Naive thymus-derived CD4-positive, alpha-beta T cell (primary cell): Measurements from ENCODE around the gene LIF. TPM values are rescaled to one million over a fixed set of nuclear protein-coding genes. Genes with fewer than 3 reads are reported as not detected.

Source experiments
- ATAC-seq: fragments of 150-1000 bp; cut with Tn5 transposase; 2 replicates; pipeline ENCODE4 v1.10.0; 2021; ENCODE audit warnings: mild to moderate bottlenecking, moderate library complexity
- CTCF ChIA-PET: fragments of 350-600 bp; sonication (Branson Sonifier 250); formaldehyde crosslinking; loops from one replicate; lab custom pipeline; 2021; ENCODE audit warnings: antibody characterized with exemption; lab: Charles Lee
- POLR2A ChIA-PET: fragments of 350-600 bp; sonication (Branson Sonifier 250); formaldehyde crosslinking; loops from one replicate; lab custom pipeline; 2021; ENCODE audit warnings: antibody characterized with exemption, inconsistent platforms; lab: Charles Lee
- DNase-seq, 9 donors: peaks; one replicate each; pipeline versions ENCODE4 v3.0.0 to v3.0.0-alpha.2; 2020 to 2022; ENCODE audit warnings: mixed read lengths in 1 of 9
- H3K27ac ChIP-seq: one replicate; pipeline ENCODE4 v1.7.0; 2013; ENCODE audit warnings: mild to moderate bottlenecking, low read depth, low read length, moderate library complexity
- H3K27me3 ChIP-seq, 2 donors: one replicate each; pipeline ENCODE4 v1.7.0; 2013; ENCODE audit warnings: low read length in 2 of 2, mild to moderate bottlenecking in 2 of 2, moderate library complexity in 2 of 2; ENCODE audit not compliant: control insufficient read depth in 2 of 2, insufficient read depth in 2 of 2
- H3K36me3 ChIP-seq, 3 experiments: 1 replicate in 2 of 3; 2 replicates in 1 of 3; pipeline ENCODE4 v1.7.0; 2013; ENCODE audit warnings: low read length in 3 of 3, mild to moderate bottlenecking in 3 of 3, moderate library complexity in 1 of 3; ENCODE audit not compliant: insufficient read depth in 3 of 3, control insufficient read depth in 2 of 3
- H3K4me1 ChIP-seq, 2 donors: one replicate each; pipeline ENCODE4 v1.7.0; 2013; ENCODE audit warnings: low read length in 2 of 2, mild to moderate bottlenecking in 2 of 2, moderate library complexity in 1 of 2; ENCODE audit not compliant: control insufficient read depth in 2 of 2, insufficient read depth in 2 of 2
- H3K4me3 ChIP-seq: 2 replicates; pipeline ENCODE4 v1.7.0; 2013; ENCODE audit warnings: mild to moderate bottlenecking, low read length
- H3K9me3 ChIP-seq, 3 experiments: 1 replicate in 2 of 3; 2 replicates in 1 of 3; pipeline ENCODE4 v1.7.0; 2013; ENCODE audit warnings: low read length in 3 of 3; ENCODE audit not compliant: control insufficient read depth in 2 of 3
- H3K27ac Mint-ChIP-seq, 9 donors: one replicate each; pipeline ENCODE4 v1.8.0; 2020 to 2022; ENCODE audit warnings: mixed read lengths in 9 of 9, mild to moderate bottlenecking in 8 of 9, moderate library complexity in 5 of 9, inconsistent platforms in 2 of 9
- H3K27me3 Mint-ChIP-seq, 5 donors: one replicate each; pipeline ENCODE4 v1.8.0; 2021 to 2022; ENCODE audit warnings: mixed read lengths in 5 of 5, mild to moderate bottlenecking in 1 of 5
- H3K36me3 Mint-ChIP-seq, 5 donors: one replicate each; pipeline ENCODE4 v1.8.0; 2020 to 2022; ENCODE audit warnings: mixed read lengths in 5 of 5, mild to moderate bottlenecking in 3 of 5, inconsistent platforms in 1 of 5
- H3K4me1 Mint-ChIP-seq, 7 donors: one replicate each; pipeline ENCODE4 v1.8.0; 2020 to 2022; ENCODE audit warnings: mixed read lengths in 7 of 7, mild to moderate bottlenecking in 3 of 7, inconsistent platforms in 1 of 7
- H3K4me3 Mint-ChIP-seq, 10 donors: one replicate each; pipeline ENCODE4 v1.8.0; 2020 to 2022; ENCODE audit warnings: mild to moderate bottlenecking in 10 of 10, mixed read lengths in 10 of 10, moderate library complexity in 6 of 10, inconsistent platforms in 2 of 10
- H3K9me3 Mint-ChIP-seq, 11 donors: one replicate each; pipeline ENCODE4 v1.8.0; 2020 to 2022; ENCODE audit warnings: mixed read lengths in 11 of 11, mild to moderate bottlenecking in 4 of 11, inconsistent platforms in 1 of 11, moderate library complexity in 1 of 11
- intact Hi-C, 2 donors: fragments of 100-400 bp; cut with micrococcal nuclease; formaldehyde crosslinking; loops; one replicate each; pipeline ENCODE4 v1.15.1; 2023
- polyA plus RNA-seq, 2 donors: library from polyadenylated mRNA; unstranded; fragments of 300-500 nt; fragmentation: Illumina TruSeq; gene quantifications; one replicate each; pipeline ENCODE4 v1.2.3, GENCODE V29; 2021
- total RNA-seq, 6 experiments: library from RNA in 5 of 6; stranded (reverse) in 5 of 6; gene quantifications; 1 replicate in 5 of 6; 2 replicates in 1 of 6; pipeline ENCODE4 v1.2.3 and lab custom pipeline; 2021 to 2026

LIF gene
- total and polyA plus RNA-seq, 7 experiments from 2014 or later, result 0.64 to 260 (median 0.98) TPM; not detected in 4

DNA sequence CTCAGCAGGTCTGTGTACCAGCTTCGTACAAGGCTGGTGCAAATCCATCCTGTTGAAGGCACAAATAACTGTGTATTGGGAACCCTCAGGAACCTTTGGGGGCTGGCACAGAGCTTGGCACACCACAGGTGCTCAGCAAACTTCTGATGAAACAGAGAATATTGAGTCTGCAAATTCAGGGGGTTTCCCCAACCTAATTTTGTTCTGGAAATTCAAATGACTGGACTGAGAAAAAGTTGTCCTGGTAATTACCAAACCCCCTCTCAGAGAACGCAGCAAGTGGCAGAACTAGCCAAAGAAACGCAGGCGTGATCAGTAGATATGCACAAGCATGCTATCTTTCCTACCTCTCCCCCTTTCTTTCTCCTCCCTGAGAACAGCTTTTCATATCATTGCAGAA is 47.6 kb downstream of the LIF start:
- intact Hi-C loops, result no loop called here
- CTCF ChIA-PET, result no interaction called here
- H3K9me3 ChIP-seq, result no peaks in the 10 kb centered on the region
- no peak overlapping the region for H3K4me3 Mint-ChIP-seq
- no peak overlapping the region for H3K27ac ChIP-seq
- H3K27me3 ChIP-seq, result no peaks in the 10 kb centered on the region
- POLR2A ChIA-PET, result interaction anchor here (0.6 to 0.9 kb wide), 2 partner anchors 16 to 103 kb away, joined by 3 read pairs; no protein-coding TSS in a partner anchor
- H3K4me1 Mint-ChIP-seq, result peaks cover 0 to 56% (median 26%) of the 10 kb centered on the region in 7 donors
- DNase-seq (no peak), ATAC-seq (no peak)
- H3K36me3 ChIP-seq, result no peaks in the 10 kb centered on the region
- no peak overlapping the region for H3K27ac Mint-ChIP-seq
- peaks cover 0 to 7% (median 0%) of the 10 kb centered on the region in 11 donors for H3K9me3 Mint-ChIP-seq
- H3K27me3 Mint-ChIP-seq, result no peaks in the 10 kb centered on the region
- H3K4me1 ChIP-seq, result peaks cover 9 to 13% of the 10 kb centered on the region in 2 donors
- no peak overlapping the region for H3K4me3 ChIP-seq
- peaks cover 0 to 21% (median 0%) of the 10 kb centered on the region in 5 donors for H3K36me3 Mint-ChIP-seq

DNA sequence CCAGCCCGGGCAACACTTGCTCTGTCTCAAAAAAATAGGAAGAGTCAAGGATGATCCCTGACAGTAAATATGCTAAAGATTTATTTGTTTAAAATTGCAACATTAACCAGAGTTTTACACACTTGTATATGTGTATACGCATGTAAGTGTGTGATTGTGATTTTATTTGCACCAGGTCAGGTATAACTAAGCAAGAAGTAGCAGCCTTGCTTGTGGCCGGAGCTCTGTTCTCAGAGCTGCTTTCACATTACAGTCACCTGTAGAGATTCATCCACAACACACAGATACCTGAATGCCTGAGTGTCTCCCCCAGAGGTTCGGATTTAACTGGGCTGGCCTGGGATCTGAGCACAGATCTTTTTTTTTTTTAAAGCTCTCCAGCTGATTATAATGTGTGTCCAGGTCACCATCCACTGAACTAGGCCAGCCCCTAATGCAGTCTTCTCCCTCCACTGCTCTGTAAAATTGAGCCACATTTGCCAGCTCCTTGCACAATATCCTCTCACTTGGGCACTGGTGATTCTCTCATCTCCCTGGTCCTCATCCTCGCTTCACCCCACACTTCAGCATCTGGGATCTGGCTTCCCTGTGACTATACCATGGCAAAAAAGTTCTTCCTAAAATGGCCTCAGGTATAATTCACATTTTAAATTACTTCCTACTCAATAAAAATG is 48.3 kb downstream of the LIF start:
- CTCF ChIA-PET, result no interaction called here
- Mint-ChIP-seq H3K27me3 (no peaks in the 10 kb centered on the region), H3K27ac (peak overlapping the region in 2 of 9 donors; percentile 32 to 38), H3K9me3 (peaks cover 0 to 7% (median 0%) of the 10 kb centered on the region in 11 donors), H3K36me3 (peaks cover 0 to 21% (median 0%) of the 10 kb centered on the region in 5 donors), H3K4me3 (no peak overlapping the region), H3K4me1 (peaks cover 1 to 58% (median 26%) of the 10 kb centered on the region in 7 donors)
- no peak overlapping the region for H3K4me3 ChIP-seq
- DNase-seq (no peak), ATAC-seq (no peak)
- no peaks in the 10 kb centered on the region for H3K9me3 ChIP-seq
- H3K4me1 ChIP-seq, result peaks cover 9 to 13% of the 10 kb centered on the region in 2 donors
- POLR2A ChIA-PET, result no interaction called here
- no peak overlapping the region for H3K27ac ChIP-seq
- no peaks in the 10 kb centered on the region for H3K36me3 ChIP-seq
- intact Hi-C loops, result no loop called here
- no peaks in the 10 kb centered on the region for H3K27me3 ChIP-seq

DNA sequence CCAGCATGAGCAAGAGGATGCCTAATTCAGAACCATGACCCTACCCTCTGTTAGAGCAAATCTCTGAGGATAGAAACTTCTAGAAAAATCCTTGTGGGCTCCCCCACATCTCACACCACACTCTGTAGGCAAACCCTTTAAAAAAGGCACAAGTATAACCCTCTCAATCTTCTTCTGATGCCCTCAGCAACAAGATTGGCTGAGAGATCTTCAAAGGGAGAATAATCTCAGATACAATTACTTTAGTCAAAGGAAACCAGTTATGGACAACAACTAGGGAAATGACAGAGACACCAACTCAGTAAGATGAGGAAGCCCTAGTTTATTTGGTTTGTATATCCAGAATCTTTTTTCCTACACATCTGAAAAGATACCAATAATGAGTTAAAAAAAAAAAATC is 49.2 kb downstream of the LIF start:
- no peaks in the 10 kb centered on the region for H3K27me3 Mint-ChIP-seq

DNA sequence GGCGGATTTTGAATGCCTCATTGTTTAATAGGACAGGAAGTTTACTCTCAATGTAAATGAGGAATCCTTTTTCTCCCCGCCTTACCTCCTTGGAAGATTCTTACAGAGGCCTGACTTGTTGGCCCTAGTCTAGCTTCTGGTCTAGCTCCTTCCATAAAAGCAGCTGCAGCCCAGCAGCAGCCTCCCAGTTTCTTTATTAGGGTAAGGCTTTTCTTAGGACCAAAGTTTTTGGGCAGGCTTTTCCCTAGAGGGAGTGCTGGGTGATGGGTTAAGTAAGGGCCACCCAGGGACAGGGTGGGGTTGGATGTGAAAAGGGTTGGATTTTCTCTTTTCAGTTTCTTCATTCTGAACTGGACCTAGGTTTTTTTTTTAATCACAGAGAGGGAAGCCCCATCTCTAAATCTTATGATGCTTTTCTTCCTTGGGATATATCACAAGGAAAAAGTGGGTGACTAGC is 49.7 kb downstream of the LIF start:
- H3K27me3 Mint-ChIP-seq, result no peaks in the 10 kb centered on the region
- peaks cover 0 to 32% (median 0%) of the 10 kb centered on the region in 5 donors for H3K36me3 Mint-ChIP-seq
- H3K27ac Mint-ChIP-seq, result peak overlapping the region in 4 of 9 donors; percentile 34 to 95 (median 52)
- intact Hi-C loops, result loop anchor here in 1 of 2 donors (2.0 kb wide), 1 partner anchor 24 kb away; no protein-coding TSS in a partner anchor
- no peaks in the 10 kb centered on the region for H3K9me3 ChIP-seq
- H3K4me3 Mint-ChIP-seq, result peak overlapping the region in 9 of 10 donors; percentile 5 to 73 (median 59)
- ChIA-PET CTCF (no interaction called here), POLR2A (no interaction called here)
- H3K36me3 ChIP-seq, result no peaks in the 10 kb centered on the region
- H3K27me3 ChIP-seq, result no peaks in the 10 kb centered on the region
- H3K4me1 ChIP-seq, result peaks cover 9 to 13% of the 10 kb centered on the region in 2 donors
- no peak for DNase-seq
- peaks cover 0 to 13% (median 0%) of the 10 kb centered on the region in 11 donors for H3K9me3 Mint-ChIP-seq
- H3K4me3 ChIP-seq, result no peak overlapping the region
- H3K4me1 Mint-ChIP-seq, result peaks cover 7 to 72% (median 37%) of the 10 kb centered on the region in 7 donors
- no peak overlapping the region for H3K27ac ChIP-seq
- ATAC-seq, result no peak

More for the DNA sequence above, 49.2 kb downstream of the LIF start:
- Histone ChIP-seq H3K4me1 (peaks cover 9 to 13% of the 10 kb centered on the region in 2 donors), H3K36me3 (no peaks in the 10 kb centered on the region), H3K27me3 (no peaks in the 10 kb centered on the region), H3K4me3 (no peak overlapping the region), H3K27ac (no peak overlapping the region), H3K9me3 (no peaks in the 10 kb centered on the region)
- Mint-ChIP-seq H3K27ac (peak overlapping the region in 5 of 9 donors; percentile 34 to 95 (median 52)), H3K4me3 (no peak overlapping the region), H3K4me1 (peaks cover 4 to 67% (median 32%) of the 10 kb centered on the region in 7 donors), H3K9me3 (peaks cover 0 to 10% (median 0%) of the 10 kb centered on the region in 11 donors), H3K36me3 (peaks cover 0 to 29% (median 0%) of the 10 kb centered on the region in 5 donors)
- intact Hi-C loops, result loop anchor here in 1 of 2 donors (2.0 kb wide), 1 partner anchor 23 kb away; no protein-coding TSS in a partner anchor
- POLR2A ChIA-PET, result no interaction called here
- CTCF ChIA-PET, result no interaction called here
- ATAC-seq (no peak), DNase-seq (no peak)

DNA sequence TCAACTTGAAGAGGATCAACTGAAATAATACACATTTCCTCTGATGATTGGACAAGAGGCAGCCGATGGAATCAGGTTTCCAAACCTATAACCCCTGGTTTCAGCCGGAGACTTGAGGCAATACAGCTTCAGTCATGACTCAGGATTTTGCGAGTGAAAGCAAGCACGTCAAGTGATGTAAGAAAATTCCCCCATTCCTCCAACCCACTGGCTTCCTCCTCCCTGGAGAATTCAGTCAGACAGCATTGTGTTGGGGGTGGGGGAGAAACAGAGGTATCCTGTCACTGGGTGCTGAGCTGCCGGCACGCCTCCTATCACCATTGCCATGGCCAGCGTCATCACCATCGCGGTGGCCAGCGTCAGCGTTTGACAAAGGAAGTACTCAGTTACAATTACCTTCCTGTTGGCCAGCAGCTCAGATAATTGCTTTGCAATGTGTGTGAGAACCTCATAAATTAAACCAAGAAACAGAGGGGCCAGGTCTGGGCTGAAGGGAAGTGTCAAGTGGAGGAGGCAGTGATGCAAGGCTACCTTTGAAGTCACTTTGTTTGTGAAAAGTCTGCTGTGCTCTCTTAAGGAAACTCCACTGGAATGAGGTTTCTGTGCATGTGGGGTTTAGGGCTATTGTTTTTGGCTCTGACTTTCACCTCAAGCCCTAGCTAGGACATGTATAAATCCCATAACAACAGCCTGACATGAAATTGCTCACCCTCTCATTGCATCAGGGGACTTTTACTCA is 50.2 kb downstream of the LIF start:
- Mint-ChIP-seq H3K36me3 (peaks cover 0 to 29% (median 0%) of the 10 kb centered on the region in 5 donors), H3K4me3 (peak overlapping the region in 9 of 10 donors; percentile 5 to 73 (median 59)), H3K9me3 (peaks cover 0 to 10% (median 0%) of the 10 kb centered on the region in 11 donors), H3K27ac (peak overlapping the region in 5 of 9 donors; percentile 2 to 95 (median 48)), H3K4me1 (peaks cover 7 to 78% (median 38%) of the 10 kb centered on the region in 7 donors), H3K27me3 (no peaks in the 10 kb centered on the region)
- intact Hi-C loops, result loop anchor here in 1 of 2 donors (2.0 kb wide), 1 partner anchor 24 kb away; no protein-coding TSS in a partner anchor
- H3K9me3 ChIP-seq, result no peaks in the 10 kb centered on the region
- H3K4me1 ChIP-seq, result peaks cover 9 to 13% of the 10 kb centered on the region in 2 donors
- H3K27ac ChIP-seq, result no peak overlapping the region
- CTCF ChIA-PET, result no interaction called here
- H3K27me3 ChIP-seq, result no peaks in the 10 kb centered on the region
- POLR2A ChIA-PET, result no interaction called here
- no peak overlapping the region for H3K4me3 ChIP-seq
- ATAC-seq (peak; percentile 92), DNase-seq (peak in 7 of 9 donors; percentile 5 to 54 (median 18))
- no peaks in the 10 kb centered on the region for H3K36me3 ChIP-seq
